ENCODE data around the gene GSS. TPM values are rescaled to one million over a fixed set of nuclear protein-coding genes. Genes with fewer than 3 reads are reported as not detected.

The GSS gene
- polyA plus RNA-seq, 3 donors, result 30.4 to 52.9 (median 34.0) TPM

DNA sequence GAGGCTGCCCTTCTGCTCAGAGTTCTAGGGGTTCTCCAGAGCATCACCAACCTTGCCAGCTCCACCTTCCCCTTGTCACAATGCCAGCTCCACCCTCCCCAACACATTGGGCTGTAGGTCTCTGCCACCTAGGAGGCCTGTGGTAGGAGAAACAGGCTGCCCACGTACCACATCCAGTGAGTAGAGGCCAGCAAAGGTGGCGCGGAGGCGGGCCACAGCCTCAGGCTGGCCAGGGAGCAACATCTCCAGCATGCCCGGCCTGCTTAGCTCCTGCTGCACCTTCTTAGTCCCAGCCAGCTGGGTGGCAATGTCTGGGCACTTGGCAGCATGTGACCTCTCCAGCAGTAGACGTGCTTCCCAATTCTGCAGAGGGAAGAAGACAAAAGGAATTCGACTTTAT is 23.8 kb downstream of the GSS start:
- H3K36me3 ChIP-seq (replicated peaks in 1 of 2; ENCODE audit: control insufficient read depth in 1 of 2, insufficient read depth in 2 of 2, low read length in 2 of 2), result peaks cover 55 to 93% of the 10 kb centered on the region in 2 donors
- no peak overlapping the region for H3K4me2 ChIP-seq (replicated peaks; ENCODE audit: extremely low read depth, low read length, poor library complexity, severe bottlenecking)
- no peaks in the 10 kb centered on the region for H3K27me3 ChIP-seq (ENCODE audit: control insufficient read depth in 2 of 2, insufficient read depth in 2 of 2, low read length in 2 of 2)
- H3K9ac ChIP-seq (ENCODE audit: insufficient read depth, low read length, poor library complexity, severe bottlenecking), result no peak overlapping the region
- no peaks in the 10 kb centered on the region for H3K4me1 Mint-ChIP-seq
- H3K4me3 ChIP-seq (replicated peaks in 1 of 3; ENCODE audit: low read depth in 2 of 3, low read length in 3 of 3), result no peak overlapping the region
- H3K27ac Mint-ChIP-seq, result peak overlapping the region in 3 of 7 donors; percentile 9 to 57 (median 42)
- peaks cover 40 to 79% of the 10 kb centered on the region in 2 donors for H3K36me3 Mint-ChIP-seq
- no peaks in the 10 kb centered on the region for H3K9me3 Mint-ChIP-seq
- WGBS (ENCODE audit: insufficient coverage), result 99% methylated on average over 6 of the region's 7 CpGs
- no peak for TF ChIP-seq CTCF (IDR thresholded peaks at IDR 0.05)
- intact Hi-C loops (cut with micrococcal nuclease), result no loop called here
- no peak overlapping the region for H3K27ac ChIP-seq (ENCODE audit: low read depth in 1 of 2, low read length in 2 of 2)
- H3K27me3 Mint-ChIP-seq (ENCODE audit: low read depth in 3 of 3), result no peaks in the 10 kb centered on the region
- no peaks in the 10 kb centered on the region for H3K9me3 ChIP-seq (replicated peaks in 1 of 2; ENCODE audit: control insufficient read depth in 1 of 2, insufficient read depth in 1 of 2, low read length in 2 of 2)
- H3K79me2 ChIP-seq (ENCODE audit: insufficient read depth, low read length), result no peaks in the 10 kb centered on the region
- no peak overlapping the region for H3K4me3 Mint-ChIP-seq
- H4K20me1 ChIP-seq (ENCODE audit: insufficient read depth, low read length), result no peaks in the 10 kb centered on the region
- DNase-seq, result no peak
- H2AFZ ChIP-seq (ENCODE audit: insufficient read depth, low read depth, low read length, poor library complexity, severe bottlenecking), result no peak overlapping the region
- H3K4me1 ChIP-seq (ENCODE audit: control insufficient read depth in 1 of 2, insufficient read depth in 2 of 2, low read length in 2 of 2), result no peaks in the 10 kb centered on the region

GRCh38 chr20:34928411-34928810 is 27.2 kb downstream of the GSS start:
- no peaks in the 10 kb centered on the region for H4K20me1 ChIP-seq (ENCODE audit: insufficient read depth, low read length)
- no peak overlapping the region for H3K9ac ChIP-seq (ENCODE audit: insufficient read depth, low read length, poor library complexity, severe bottlenecking)
- peak overlapping the region in 1 of 2 donors; percentile 36 for H3K27ac ChIP-seq (ENCODE audit: low read depth in 1 of 2, low read length in 2 of 2)
- Mint-ChIP-seq H3K4me3 (no peak overlapping the region), H3K9me3 (no peaks in the 10 kb centered on the region), H3K27ac (peak overlapping the region in 2 of 7 donors; percentile 29 to 52), H3K36me3 (peaks cover 11 to 77% of the 10 kb centered on the region in 2 donors), H3K4me1 (no peaks in the 10 kb centered on the region), H3K27me3 (ENCODE audit: low read depth in 3 of 3) (peaks cover 0 to 1% (median 0%) of the 10 kb centered on the region in 3 donors)
- no peaks in the 10 kb centered on the region for H3K4me1 ChIP-seq (ENCODE audit: control insufficient read depth in 1 of 2, insufficient read depth in 2 of 2, low read length in 2 of 2)
- H2AFZ ChIP-seq (ENCODE audit: insufficient read depth, low read depth, low read length, poor library complexity, severe bottlenecking), result no peak overlapping the region
- no peak overlapping the region for H3K4me3 ChIP-seq (replicated peaks in 1 of 3; ENCODE audit: low read depth in 2 of 3, low read length in 3 of 3)
- WGBS (ENCODE audit: insufficient coverage), result no CpG with 5 or more reads among the region's 2 CpGs
- no peak for DNase-seq
- H3K79me2 ChIP-seq (ENCODE audit: insufficient read depth, low read length), result no peaks in the 10 kb centered on the region
- H3K9me3 ChIP-seq (replicated peaks in 1 of 2; ENCODE audit: control insufficient read depth in 1 of 2, insufficient read depth in 1 of 2, low read length in 2 of 2), result no peaks in the 10 kb centered on the region
- H3K27me3 ChIP-seq (ENCODE audit: control insufficient read depth in 2 of 2, insufficient read depth in 2 of 2, low read length in 2 of 2), result no peaks in the 10 kb centered on the region
- H3K4me2 ChIP-seq (replicated peaks; ENCODE audit: extremely low read depth, low read length, poor library complexity, severe bottlenecking), result no peak overlapping the region
- intact Hi-C loops (cut with micrococcal nuclease), result no loop called here
- peaks cover 75 to 98% of the 10 kb centered on the region in 2 donors for H3K36me3 ChIP-seq (replicated peaks in 1 of 2; ENCODE audit: control insufficient read depth in 1 of 2, insufficient read depth in 2 of 2, low read length in 2 of 2)
- no peak for TF ChIP-seq CTCF (IDR thresholded peaks at IDR 0.05)

Data from CD14-positive monocyte (primary cell).